ENCODE measurements around the gene SPATS1.

The SPATS1 gene

GRCh38 chr6:44366781-44367180 lies 24.3 kb downstream of the SPATS1 start:
- no peak for TF ChIP-seq CTCF (IDR thresholded peaks at IDR 0.05; ENCODE audit: extremely low read depth, missing control alignments)
- DNase-seq (ENCODE audit: low spot score), result no peak

GRCh38 chr6:44367681-44368080 lies 25.2 kb downstream of the SPATS1 start:
- no peak for TF ChIP-seq CTCF (IDR thresholded peaks at IDR 0.05; ENCODE audit: extremely low read depth, missing control alignments)
- no peak for DNase-seq (ENCODE audit: low spot score)

GRCh38 chr6:44373051-44373450 lies 30.6 kb downstream of the SPATS1 start:
- no peak for DNase-seq (ENCODE audit: low spot score)
- TF ChIP-seq CTCF (IDR thresholded peaks at IDR 0.05; ENCODE audit: extremely low read depth, missing control alignments), result no peak

- DNase-seq (ENCODE audit: low spot score), result no peak
- no peak for TF ChIP-seq CTCF (IDR thresholded peaks at IDR 0.05; ENCODE audit: extremely low read depth, missing control alignments)
Observed at GRCh38 chr6:44373787-44374186, 31.3 kb downstream of the SPATS1 start.

- no peak for DNase-seq (ENCODE audit: low spot score)
- TF ChIP-seq CTCF (IDR thresholded peaks at IDR 0.05; ENCODE audit: extremely low read depth, missing control alignments), result no peak
Observed at GRCh38 chr6:44375071-44375470, 32.6 kb downstream of the SPATS1 start.

GRCh38 chr6:44377484-44377883 lies 35.0 kb downstream of the SPATS1 start:
- no peak for TF ChIP-seq CTCF (IDR thresholded peaks at IDR 0.05; ENCODE audit: extremely low read depth, missing control alignments)
- DNase-seq (ENCODE audit: low spot score), result no peak

GRCh38 chr6:44377971-44378370 lies 35.5 kb downstream of the SPATS1 start:
- no peak for TF ChIP-seq CTCF (IDR thresholded peaks at IDR 0.05; ENCODE audit: extremely low read depth, missing control alignments)

More at GRCh38 chr6:44377971-44378370, 35.5 kb downstream of the SPATS1 start:
- no peak for DNase-seq (ENCODE audit: low spot score)
